Parathyroid adenoma (tissue), 2 donors: ENCODE results near the gene SMIM13.

Experiments
- H2AFZ ChIP-seq: fragments of 300-600 bp; sonication (generic); one replicate; pipeline ENCODE4 v1.7.0; 2017; ENCODE audit warnings: antibody characterized with exemption, mild to moderate bottlenecking
- H3K27ac ChIP-seq: fragments of 300-600 bp; sonication (generic); one replicate; pipeline ENCODE4 v1.7.0; 2017
- H3K27me3 ChIP-seq: fragments of 300-600 bp; sonication (generic); one replicate; pipeline ENCODE4 v1.7.0; 2017; ENCODE audit warnings: low read length; ENCODE audit not compliant: control insufficient read depth, insufficient read depth
- H3K36me3 ChIP-seq: fragments of 300-600 bp; sonication (generic); one replicate; pipeline ENCODE4 v1.7.0; 2017; ENCODE audit warnings: low read length; ENCODE audit not compliant: control insufficient read depth, insufficient read depth
- H3K4me1 ChIP-seq: fragments of 300-600 bp; sonication (generic); one replicate; pipeline ENCODE4 v1.7.0; 2017; ENCODE audit warnings: control low read depth
- H3K4me2 ChIP-seq: fragments of 300-600 bp; sonication (generic); one replicate; pipeline ENCODE4 v1.7.0; 2017; ENCODE audit warnings: low read length
- H3K4me3 ChIP-seq: fragments of 300-600 bp; sonication (generic); one replicate; pipeline ENCODE4 v1.7.0; 2017; ENCODE audit warnings: low read depth, low read length
- H3K79me2 ChIP-seq: fragments of 300-600 bp; sonication (generic); one replicate; pipeline ENCODE4 v1.7.0; 2017; ENCODE audit warnings: control low read depth
- H3K9ac ChIP-seq: fragments of 300-600 bp; sonication (generic); one replicate; pipeline ENCODE4 v1.7.0; 2017; ENCODE audit warnings: mild to moderate bottlenecking
- H3K9me3 ChIP-seq: fragments of 300-600 bp; sonication (generic); one replicate; pipeline ENCODE4 v1.7.0; 2017; ENCODE audit warnings: low read length; ENCODE audit not compliant: control insufficient read depth
- CTCF ChIP-seq: fragments of 300-600 bp; sonication (generic); IDR thresholded peaks from one replicate; pipeline ENCODE4 v1.7.0; 2017; ENCODE audit warnings: antibody characterized with exemption, mild to moderate bottlenecking
- donor health status: primary hyperparathyroidism.

The SMIM13 gene

GRCh38 chr6:11179419-11180202 is 86.0 kb downstream of the SMIM13 start:
- Histone ChIP-seq H3K4me3 (no peak overlapping the region), H3K4me1 (no peaks in the 10 kb centered on the region), H3K36me3 (no peaks in the 10 kb centered on the region), H3K27ac (no peak overlapping the region), H3K79me2 (no peaks in the 10 kb centered on the region), H3K27me3 (no peaks in the 10 kb centered on the region), H3K4me2 (no peak overlapping the region), H3K9me3 (no peaks in the 10 kb centered on the region), H3K9ac (no peak overlapping the region), H2AFZ (no peak overlapping the region)
- TF ChIP-seq CTCF: no peak

GRCh38 chr6:11181478-11182136 is 88.0 kb downstream of the SMIM13 start:
- no peak overlapping the region for H3K4me2 ChIP-seq
- no peak overlapping the region for H3K27ac ChIP-seq
- no peak overlapping the region for H2AFZ ChIP-seq
- H3K9ac ChIP-seq: no peak overlapping the region
- no peak overlapping the region for H3K4me3 ChIP-seq
- no peaks in the 10 kb centered on the region for H3K27me3 ChIP-seq
- no peaks in the 10 kb centered on the region for H3K4me1 ChIP-seq
- H3K36me3 ChIP-seq: no peaks in the 10 kb centered on the region
- no peaks in the 10 kb centered on the region for H3K9me3 ChIP-seq
- no peak for TF ChIP-seq CTCF
- H3K79me2 ChIP-seq: no peaks in the 10 kb centered on the region

DNA sequence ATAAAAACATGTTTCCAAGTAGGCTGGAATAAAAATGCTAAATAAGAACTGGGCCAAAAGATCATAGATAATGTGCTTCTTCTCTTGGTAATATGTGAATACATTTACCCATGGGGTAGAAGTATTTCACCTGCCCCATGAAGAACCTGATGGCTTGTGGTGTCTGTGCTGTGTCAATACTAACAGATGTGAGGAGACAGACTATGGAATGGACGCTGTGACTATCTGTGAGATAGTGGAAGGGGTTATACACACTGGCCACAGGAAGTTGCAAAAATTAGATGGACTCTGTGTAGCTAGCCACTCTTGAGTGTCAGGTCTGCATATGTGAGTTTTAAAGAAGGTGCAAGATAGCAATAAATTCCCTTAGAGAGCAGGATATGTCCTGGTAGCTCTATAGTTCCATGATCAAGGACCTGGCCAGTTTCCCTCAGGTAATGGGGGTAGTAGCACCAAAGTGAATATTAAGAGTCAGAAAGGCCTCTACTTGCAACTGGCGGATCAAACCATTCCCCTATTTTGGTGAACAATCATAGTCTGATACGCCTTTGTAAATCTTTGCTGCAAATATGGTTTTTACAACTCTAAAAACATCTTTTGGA is 90.2 kb downstream of the SMIM13 start:
- H3K4me2 ChIP-seq: no peak overlapping the region
- TF ChIP-seq CTCF: no peak
- H3K4me3 ChIP-seq: no peak overlapping the region
- H3K9ac ChIP-seq: no peak overlapping the region
- H3K9me3 ChIP-seq: no peaks in the 10 kb centered on the region
- no peak overlapping the region for H2AFZ ChIP-seq
- no peaks in the 10 kb centered on the region for H3K79me2 ChIP-seq
- H3K27me3 ChIP-seq: no peaks in the 10 kb centered on the region
- no peak overlapping the region for H3K27ac ChIP-seq
- no peaks in the 10 kb centered on the region for H3K36me3 ChIP-seq
- no peaks in the 10 kb centered on the region for H3K4me1 ChIP-seq

DNA sequence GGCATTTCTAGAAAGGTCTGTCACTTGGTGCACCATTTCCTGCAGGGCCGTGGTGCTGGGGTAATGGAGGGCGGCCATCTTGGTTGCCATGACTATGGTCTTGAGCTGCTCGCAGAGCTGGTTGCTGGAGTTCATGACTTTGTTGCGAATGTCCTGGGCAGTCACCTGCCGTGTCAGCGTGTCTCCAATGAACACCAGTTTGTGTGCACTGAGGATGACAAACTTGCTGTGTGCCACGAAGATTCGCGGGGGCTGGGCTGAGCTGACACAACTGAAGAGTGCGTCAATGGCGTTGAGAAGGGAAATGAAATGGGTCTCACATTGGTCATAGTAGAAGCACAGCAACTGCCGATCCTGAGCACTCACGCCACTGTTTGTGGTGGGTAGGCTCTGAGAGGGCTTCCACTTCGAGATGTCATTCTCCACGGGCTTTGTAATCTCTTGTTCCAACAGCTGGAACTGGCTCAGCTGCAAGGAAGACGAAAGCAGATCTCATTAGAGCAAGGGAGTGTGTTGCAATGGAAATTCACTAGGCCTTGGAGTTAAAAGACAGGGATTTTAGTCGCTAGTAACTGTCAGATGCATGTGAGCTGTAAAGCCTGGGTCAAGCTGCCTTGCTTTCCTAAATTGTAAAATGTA is 91.7 kb downstream of the SMIM13 start:
- Histone ChIP-seq H2AFZ (no peak overlapping the region), H3K4me3 (no peak overlapping the region), H3K27me3 (no peaks in the 10 kb centered on the region), H3K79me2 (no peaks in the 10 kb centered on the region), H3K4me2 (no peak overlapping the region), H3K36me3 (no peaks in the 10 kb centered on the region), H3K27ac (no peak overlapping the region), H3K4me1 (no peaks in the 10 kb centered on the region), H3K9me3 (no peaks in the 10 kb centered on the region), H3K9ac (no peak overlapping the region)
- TF ChIP-seq CTCF: no peak
